ENCODE measurements around the gene MEIG1. TPM values are rescaled to one million over a fixed set of nuclear protein-coding genes. Genes with fewer than 3 reads are reported as not detected.
"Not testable (repeated sequence)": the region's sequence is repeated elsewhere in the genome, so short reads cannot be mapped to it uniquely, and the experiment has no call there.

Gene MEIG1
- total and polyA plus RNA-seq, 9 donors, result 0.27 to 0.97 (median 0.57) TPM; not detected in 1

DNA sequence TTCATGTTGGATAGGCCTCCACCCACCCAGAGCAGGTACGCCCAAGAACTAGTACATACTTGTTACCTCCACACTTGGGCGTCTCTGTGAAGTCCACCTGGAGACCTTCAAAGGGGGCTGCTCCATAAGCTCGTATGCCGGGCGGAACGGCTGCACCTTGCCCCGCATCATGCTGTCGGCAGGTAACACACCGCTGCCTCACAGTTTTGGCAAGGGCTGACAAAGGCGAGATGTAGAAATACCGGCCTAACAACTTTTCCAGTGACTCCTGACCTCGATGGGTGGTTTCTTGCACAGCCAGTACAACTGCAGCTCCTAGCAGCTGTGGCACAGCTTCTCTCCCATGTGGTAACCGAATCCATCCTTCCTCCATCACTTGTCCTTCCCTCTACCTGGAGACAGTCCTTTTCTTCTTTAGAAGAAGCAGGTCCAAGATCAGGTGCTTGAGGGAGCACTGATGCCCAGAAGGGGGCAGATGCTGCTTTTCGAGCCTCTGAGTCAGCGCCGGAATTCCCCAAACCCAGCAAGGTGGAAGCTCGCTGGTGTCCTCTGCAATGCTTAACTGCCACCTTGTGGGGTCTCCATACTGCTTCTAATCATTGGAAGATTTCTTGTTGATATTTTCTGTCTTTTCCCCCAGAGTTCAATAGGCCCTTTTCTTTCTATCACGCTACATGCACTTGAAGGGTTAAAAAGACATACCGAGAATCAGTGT lies 32.0 kb downstream of the MEIG1 start:
- H3K27me3 ChIP-seq (ENCODE audit: control insufficient read depth, insufficient read depth, low read length); H3K36me3 ChIP-seq (ENCODE audit: control insufficient read depth, insufficient read depth, low read length); H3K27ac ChIP-seq (ENCODE audit: low read length); H3K4me3 ChIP-seq (ENCODE audit: low read length); H3K4me1 ChIP-seq (ENCODE audit: control insufficient read depth, insufficient read depth, low read length); H3K9me3 ChIP-seq (replicated peaks; ENCODE audit: control insufficient read depth, low read depth, low read length): not testable (repeated sequence)
- peak; percentile 5 for DNase-seq
- 70% methylated on average over 16 of the region's 19 CpGs for WGBS (ENCODE audit: insufficient coverage)

DNA sequence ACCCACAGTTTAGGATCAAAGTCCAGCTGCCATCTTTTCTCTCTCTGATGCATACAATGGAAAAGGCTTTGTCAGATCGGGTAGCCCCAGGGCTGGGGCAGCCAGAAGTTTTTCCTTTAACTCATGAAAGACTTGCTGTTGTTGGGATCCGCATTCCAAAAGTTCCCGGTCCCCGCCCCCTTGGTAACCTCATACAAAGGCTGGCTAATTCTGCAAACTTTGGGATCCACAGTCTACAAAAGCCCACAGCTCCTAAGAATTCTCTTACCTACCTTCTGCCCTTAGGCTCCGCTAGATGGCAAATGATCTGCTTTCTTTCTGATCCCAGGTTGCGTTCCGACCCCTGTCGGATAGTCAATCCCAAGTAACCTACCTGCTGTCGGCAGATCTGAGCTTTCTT lies 33.1 kb downstream of the MEIG1 start:
- not testable (repeated sequence) for H3K4me1 ChIP-seq (ENCODE audit: control insufficient read depth, insufficient read depth, low read length); H3K27me3 ChIP-seq (ENCODE audit: control insufficient read depth, insufficient read depth, low read length); H3K36me3 ChIP-seq (ENCODE audit: control insufficient read depth, insufficient read depth, low read length); H3K27ac ChIP-seq (ENCODE audit: low read length); H3K4me3 ChIP-seq (ENCODE audit: low read length); DNase-seq; H3K9me3 ChIP-seq (replicated peaks; ENCODE audit: control insufficient read depth, low read depth, low read length)
- WGBS (ENCODE audit: insufficient coverage), result 75% methylated on average over 8 of the region's 9 CpGs

DNA sequence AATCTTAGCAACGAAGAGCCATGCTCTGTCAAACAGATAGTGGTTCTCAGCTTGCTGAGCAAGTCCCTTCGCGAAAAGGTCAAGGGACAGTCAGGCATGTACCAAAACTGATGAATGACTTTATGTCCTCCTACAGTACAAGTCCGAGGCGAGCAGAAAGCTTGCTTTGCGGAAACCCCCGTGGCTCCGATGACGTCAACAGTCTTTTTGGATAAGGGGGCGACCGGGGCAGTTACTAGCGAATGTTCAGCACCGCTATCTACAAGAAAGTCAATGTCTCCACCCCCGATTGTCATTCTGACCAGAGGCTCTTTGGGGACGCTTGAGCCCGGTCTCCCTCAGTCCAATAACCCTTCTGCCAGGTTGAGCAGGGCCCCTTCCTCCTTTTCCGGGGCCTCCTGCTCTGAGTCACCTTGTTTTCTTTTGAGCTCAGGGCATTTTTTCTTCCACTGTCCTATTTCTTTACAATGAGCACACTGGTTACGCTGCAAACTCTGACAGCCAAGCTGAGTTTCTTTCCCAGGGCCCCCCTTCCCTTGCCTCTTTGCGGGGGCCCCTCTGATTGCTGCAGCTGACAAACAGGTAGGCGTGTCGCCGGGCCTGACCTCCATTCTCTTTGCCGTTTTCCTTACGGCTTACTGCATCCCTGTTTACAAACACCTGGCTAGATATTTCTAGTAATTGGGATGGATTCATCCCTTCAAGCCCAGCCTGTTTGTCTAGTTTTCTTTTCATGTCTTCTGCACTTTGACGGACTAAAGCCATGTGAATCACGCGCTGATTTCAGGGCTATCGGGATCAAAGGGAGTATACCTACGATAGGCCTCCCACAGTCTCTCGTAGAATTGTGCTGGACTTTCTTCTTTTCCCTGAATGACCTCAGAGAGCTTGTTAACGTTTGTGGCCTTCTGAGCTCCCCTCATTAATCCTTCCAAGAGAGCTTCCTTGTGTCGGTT lies 34.6 kb downstream of the MEIG1 start:
- 69% methylated on average over 27 of the region's 32 CpGs for WGBS (ENCODE audit: insufficient coverage)
- H3K27me3 ChIP-seq (ENCODE audit: control insufficient read depth, insufficient read depth, low read length); H3K27ac ChIP-seq (ENCODE audit: low read length); H3K9me3 ChIP-seq (replicated peaks; ENCODE audit: control insufficient read depth, low read depth, low read length); DNase-seq; H3K4me1 ChIP-seq (ENCODE audit: control insufficient read depth, insufficient read depth, low read length); H3K36me3 ChIP-seq (ENCODE audit: control insufficient read depth, insufficient read depth, low read length); H3K4me3 ChIP-seq (ENCODE audit: low read length): not testable (repeated sequence)

DNA sequence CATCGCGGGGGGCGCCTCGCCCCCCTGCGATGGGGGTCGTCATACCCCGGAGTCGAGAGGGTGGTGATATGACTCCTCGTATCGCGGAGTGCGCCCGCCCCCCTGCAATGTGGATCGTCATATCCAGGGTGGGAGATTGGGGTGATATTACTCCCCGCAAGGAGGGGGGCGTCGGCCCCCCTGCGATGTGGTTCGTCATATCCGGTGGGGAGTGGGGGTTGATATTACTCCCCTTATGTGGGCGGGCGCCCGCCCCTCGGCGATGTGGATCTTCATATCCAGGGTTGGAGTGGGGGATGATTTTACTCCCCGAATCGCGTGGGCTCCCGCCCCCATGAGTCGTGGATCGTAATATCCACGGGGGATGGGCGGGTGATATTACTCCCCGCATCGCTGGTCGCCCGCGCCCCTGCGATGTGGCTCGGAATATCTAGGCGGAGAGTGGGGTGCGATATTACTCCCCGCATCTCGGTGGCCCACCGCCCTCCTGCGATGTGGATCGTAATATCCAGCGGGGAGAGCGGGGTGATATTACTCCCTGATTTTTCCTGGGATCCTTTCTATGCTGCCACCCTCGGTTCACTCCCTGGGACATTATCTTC lies 36.9 kb downstream of the MEIG1 start:
- WGBS (ENCODE audit: insufficient coverage), result 63% methylated on average over 38 of the region's 50 CpGs
- Histone ChIP-seq H3K27me3 (ENCODE audit: control insufficient read depth, insufficient read depth, low read length) (no peaks in the 10 kb centered on the region), H3K9me3 (replicated peaks; ENCODE audit: control insufficient read depth, low read depth, low read length) (no peaks in the 10 kb centered on the region), H3K4me3 (ENCODE audit: low read length) (no peak overlapping the region), H3K36me3 (ENCODE audit: control insufficient read depth, insufficient read depth, low read length) (no peaks in the 10 kb centered on the region), H3K27ac (ENCODE audit: low read length) (no peak overlapping the region), H3K4me1 (ENCODE audit: control insufficient read depth, insufficient read depth, low read length) (no peaks in the 10 kb centered on the region)
- no peak for DNase-seq

DNA sequence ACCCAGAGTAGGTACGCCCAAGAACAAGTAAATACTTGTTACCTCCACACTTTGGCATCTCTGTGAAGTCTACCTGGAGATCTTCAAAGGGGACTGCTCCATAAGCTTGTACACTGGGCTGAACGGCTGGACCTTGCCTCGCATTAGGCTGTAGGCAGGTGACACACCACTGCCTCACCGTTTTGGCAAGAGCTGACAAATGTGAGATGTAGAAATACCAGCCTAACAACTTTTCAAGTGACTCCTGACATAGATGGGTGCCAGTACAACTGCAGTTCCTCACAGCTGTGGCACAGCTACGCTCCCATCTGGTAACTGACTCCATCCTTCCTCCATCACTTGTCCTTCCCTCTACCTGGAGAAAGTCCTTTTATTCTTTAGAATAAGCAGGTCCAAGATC lies 54.3 kb downstream of the MEIG1 start:
- WGBS (ENCODE audit: insufficient coverage), result 73% methylated on average over 4 of the region's 5 CpGs
- not testable (repeated sequence) for H3K9me3 ChIP-seq (replicated peaks; ENCODE audit: control insufficient read depth, low read depth, low read length); H3K4me3 ChIP-seq (ENCODE audit: low read length); H3K27ac ChIP-seq (ENCODE audit: low read length); DNase-seq; H3K27me3 ChIP-seq (ENCODE audit: control insufficient read depth, insufficient read depth, low read length); H3K36me3 ChIP-seq (ENCODE audit: control insufficient read depth, insufficient read depth, low read length); H3K4me1 ChIP-seq (ENCODE audit: control insufficient read depth, insufficient read depth, low read length)

DNA sequence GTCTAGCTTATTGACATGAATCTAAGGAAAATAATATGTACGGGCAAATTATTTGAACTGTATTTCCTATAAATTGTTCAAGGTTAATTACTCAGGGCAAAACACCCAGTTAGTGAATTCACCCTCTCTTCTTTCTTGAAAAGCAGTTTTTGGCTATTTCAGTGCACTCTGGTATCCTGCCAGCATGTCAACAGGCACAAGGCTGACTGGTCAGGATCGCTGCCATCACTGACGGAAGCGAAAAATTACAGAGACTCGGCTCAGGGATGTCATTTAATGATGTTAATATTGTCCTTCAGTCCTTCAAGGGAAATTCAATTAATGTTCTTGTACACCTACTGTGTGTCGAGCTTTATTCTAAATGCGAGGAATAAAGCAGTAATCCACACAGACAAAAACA lies 56.3 kb downstream of the MEIG1 start:
- no peaks in the 10 kb centered on the region for H3K27me3 ChIP-seq (ENCODE audit: control insufficient read depth, insufficient read depth, low read length)
- no peaks in the 10 kb centered on the region for H3K9me3 ChIP-seq (replicated peaks; ENCODE audit: control insufficient read depth, low read depth, low read length)
- no peak overlapping the region for H3K27ac ChIP-seq (ENCODE audit: low read length)
- 90% methylated on average over 5 of the region's 7 CpGs for WGBS (ENCODE audit: insufficient coverage)
- DNase-seq, result no peak
- H3K4me1 ChIP-seq (ENCODE audit: control insufficient read depth, insufficient read depth, low read length), result no peaks in the 10 kb centered on the region
- H3K36me3 ChIP-seq (ENCODE audit: control insufficient read depth, insufficient read depth, low read length), result no peaks in the 10 kb centered on the region
- H3K4me3 ChIP-seq (ENCODE audit: low read length), result no peak overlapping the region

DNA sequence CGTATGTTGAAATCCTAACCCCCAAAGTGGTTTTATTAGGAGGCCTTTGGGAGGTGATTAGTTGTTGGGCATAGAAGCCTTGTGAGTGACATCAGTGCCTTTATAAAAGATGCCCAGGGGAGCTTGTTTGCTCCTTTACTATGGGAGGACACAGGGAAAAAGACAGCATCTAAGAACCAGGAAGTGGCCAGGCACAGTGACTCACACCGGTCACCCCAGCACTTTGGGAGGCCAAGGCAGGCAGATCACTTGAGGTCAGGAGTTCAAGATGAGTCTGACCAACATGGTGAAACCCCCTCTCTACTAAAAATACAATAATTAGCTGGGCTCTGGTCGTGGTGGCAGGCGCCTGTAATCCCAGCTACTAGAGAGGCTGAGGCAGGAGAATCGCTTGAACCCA lies 61.8 kb downstream of the MEIG1 start:
- not testable (repeated sequence) for H3K4me3 ChIP-seq (ENCODE audit: low read length); H3K27me3 ChIP-seq (ENCODE audit: control insufficient read depth, insufficient read depth, low read length); H3K27ac ChIP-seq (ENCODE audit: low read length); H3K9me3 ChIP-seq (replicated peaks; ENCODE audit: control insufficient read depth, low read depth, low read length); DNase-seq; H3K36me3 ChIP-seq (ENCODE audit: control insufficient read depth, insufficient read depth, low read length); H3K4me1 ChIP-seq (ENCODE audit: control insufficient read depth, insufficient read depth, low read length)
- WGBS (ENCODE audit: insufficient coverage), result 75% methylated on average over 1 of the region's 5 CpGs

Other genes starting within 250 kb of the MEIG1 start
- gene FAM107B, start 184.5 kb upstream of the MEIG1 start, total RNA-seq, result 15.1 TPM
- 10 to 100 TPM; 13.5 to 32.4 (median 18.8) TPM for gene FAM107B, start 184.5 kb upstream of the MEIG1 start, polyA plus RNA-seq (ENCODE audit: insufficient read depth in 1 of 8, insufficient read length in 8 of 8, low replicate concordance in 1 of 8)
- gene CDNF, start 121.4 kb upstream of the MEIG1 start, total RNA-seq, result 1.8 TPM
- gene CDNF, start 121.4 kb upstream of the MEIG1 start, polyA plus RNA-seq (ENCODE audit: insufficient read depth in 1 of 8, insufficient read length in 8 of 8, low replicate concordance in 1 of 8), result 1 to 10 TPM; 2.2 to 4.4 (median 2.9) TPM
- gene HSPA14, start 121.1 kb upstream of the MEIG1 start, total RNA-seq, result 15.3 TPM
- 10 to 100 TPM; 11.1 to 15.2 (median 13.4) TPM for gene HSPA14, start 121.1 kb upstream of the MEIG1 start, polyA plus RNA-seq (ENCODE audit: insufficient read depth in 1 of 8, insufficient read length in 8 of 8, low replicate concordance in 1 of 8)
- gene MSANTD7, start 121.1 kb upstream of the MEIG1 start, total RNA-seq, result 12.5 TPM
- gene MSANTD7, start 121.1 kb upstream of the MEIG1 start, polyA plus RNA-seq (ENCODE audit: insufficient read depth in 1 of 8, insufficient read length in 8 of 8, low replicate concordance in 1 of 8), result 10 to 100 TPM in 5 of 8 donors, 1 to 10 TPM in 3; 8.8 to 12.6 (median 10.3) TPM
- 14.7 TPM for gene SUV39H2, start 80.5 kb upstream of the MEIG1 start, total RNA-seq
- 10 to 100 TPM in 7 of 8 donors, 1 to 10 TPM in 1; 9.3 to 17.6 (median 12.0) TPM for gene SUV39H2, start 80.5 kb upstream of the MEIG1 start, polyA plus RNA-seq (ENCODE audit: insufficient read depth in 1 of 8, insufficient read length in 8 of 8, low replicate concordance in 1 of 8)
- 9.2 TPM for gene DCLRE1C, start 5.3 kb upstream of the MEIG1 start, total RNA-seq
- 10 to 100 TPM in 1 of 8 donors, 1 to 10 TPM in 7; 6.5 to 10.8 (median 7.3) TPM for gene DCLRE1C, start 5.3 kb upstream of the MEIG1 start, polyA plus RNA-seq (ENCODE audit: insufficient read depth in 1 of 8, insufficient read length in 8 of 8, low replicate concordance in 1 of 8)
- 0.13 TPM for gene OLAH, start 84.6 kb downstream of the MEIG1 start, total RNA-seq
- under 1 TPM in 3 of 8 donors, not detected in 5; 0.08 to 0.19 (median 0.13) TPM for gene OLAH, start 84.6 kb downstream of the MEIG1 start, polyA plus RNA-seq (ENCODE audit: insufficient read depth in 1 of 8, insufficient read length in 8 of 8, low replicate concordance in 1 of 8)
- gene ACBD7, start 129.4 kb downstream of the MEIG1 start, total RNA-seq, result 1.6 TPM
- 1 to 10 TPM in 7 of 8 donors, under 1 TPM in 1; 0.69 to 2.2 (median 1.6) TPM for gene ACBD7, start 129.4 kb downstream of the MEIG1 start, polyA plus RNA-seq (ENCODE audit: insufficient read depth in 1 of 8, insufficient read length in 8 of 8, low replicate concordance in 1 of 8)
- gene RPP38, start 138.0 kb downstream of the MEIG1 start, total RNA-seq, result 6.5 TPM
- gene RPP38, start 138.0 kb downstream of the MEIG1 start, polyA plus RNA-seq (ENCODE audit: insufficient read depth in 1 of 8, insufficient read length in 8 of 8, low replicate concordance in 1 of 8), result 10 to 100 TPM; 11.1 to 17.9 (median 13.6) TPM
- gene NMT2, start 209.3 kb downstream of the MEIG1 start, total RNA-seq, result 17.8 TPM
- gene NMT2, start 209.3 kb downstream of the MEIG1 start, polyA plus RNA-seq (ENCODE audit: insufficient read depth in 1 of 8, insufficient read length in 8 of 8, low replicate concordance in 1 of 8), result 10 to 100 TPM; 15.2 to 21.3 (median 16.3) TPM